Measurements from ENCODE around the gene CRYZL1. TPM values are rescaled to one million over a fixed set of nuclear protein-coding genes. Genes with fewer than 3 reads are reported as not detected.

CRYZL1 gene
- total RNA-seq (2022; extraction: Qiagen RNA extraction) = 12.8 to 15.3 TPM (median 14.0 TPM) in 5 replicates

GRCh38 chr21:33641352-33642026 lies at the start of gene CRYZL1:
TSS of gene CRYZL1 (minus strand) at chr21:33641741. CDS start at chr21:33631551, 10,190 bp downstream.

GRCh38 chr21:33642027-33642895 lies 720 bp upstream of the CRYZL1 start, which contains the start of gene ITSN1:
TSS of gene ITSN1 (plus strand) at chr21:33642501. CDS start at chr21:33718829, 76,328 bp downstream.

GRCh38 chr21:33588485-33589335 lies 52.8 kb downstream of the CRYZL1 start, which contains the start of gene DONSON:
TSS of gene DONSON (minus strand) at chr21:33588684. CDS start at chr21:33588641, 43 bp downstream.

GRCh38 chr21:33542640-33543504 lies 98.7 kb downstream of the CRYZL1 start, which contains the start of gene SON:
TSS of gene SON (plus strand) at chr21:33543038. CDS start at chr21:33543093, 55 bp downstream.

GRCh38 chr21:33541756-33542639 lies 99.5 kb downstream of the CRYZL1 start, which contains the start of gene GART:
TSS of gene GART (minus strand) at chr21:33542117. CDS start at chr21:33539315, 2,802 bp downstream.

Other genes with a start within 250 kb of the CRYZL1 start
- gene IFNGR2, start 238.3 kb downstream of the CRYZL1 start, total RNA-seq (2022; extraction: Qiagen RNA extraction) = 53.3 to 57.0 TPM (median 53.9 TPM) in 5 replicates
- gene TMEM50B, start 161.8 kb downstream of the CRYZL1 start, total RNA-seq (2022; extraction: Qiagen RNA extraction) = 9.6 to 11.1 TPM (median 9.7 TPM) in 5 replicates
- 0.29 to 0.42 TPM (median 0.34 TPM) in 5 replicates for gene DNAJC28, start 150.0 kb downstream of the CRYZL1 start, total RNA-seq (2022; extraction: Qiagen RNA extraction)
- 58.7 to 65.4 TPM (median 63.4 TPM) in 5 replicates for gene GART, start 99.6 kb downstream of the CRYZL1 start, total RNA-seq (2022; extraction: Qiagen RNA extraction)
- 72.0 to 86.6 TPM (median 82.6 TPM) in 5 replicates for gene SON, start 98.7 kb downstream of the CRYZL1 start, total RNA-seq (2022; extraction: Qiagen RNA extraction)
- 14.3 to 16.9 TPM (median 16.6 TPM) in 5 replicates for gene DONSON, start 53.1 kb downstream of the CRYZL1 start, total RNA-seq (2022; extraction: Qiagen RNA extraction)
- gene ITSN1, start 760 bp upstream of the CRYZL1 start, total RNA-seq (2022; extraction: Qiagen RNA extraction) = 16.4 to 22.5 TPM (median 18.0 TPM) in 5 replicates

Measured in A549 treated with Mapracorat at 1 μM for 4 hours (cell line).